Subcutaneous abdominal adipose tissue (tissue), 5 donors: ENCODE data around the gene OPCML.

Source experiments
- H3K27ac ChIP-seq: one replicate; pipeline ENCODE4 v1.7.0; 2013; ENCODE audit warnings: low read depth, mild to moderate bottlenecking, inconsistent platforms, low read length, moderate library complexity
- H3K27me3 ChIP-seq, 5 donors: one replicate each; pipeline ENCODE4 v1.7.0; 2013; ENCODE audit warnings: low read length in 5 of 5, inconsistent platforms in 1 of 5; ENCODE audit not compliant: control insufficient read depth in 5 of 5, insufficient read depth in 4 of 5
- H3K36me3 ChIP-seq, 5 donors: one replicate each; pipeline ENCODE4 v1.7.0; 2013; ENCODE audit warnings: low read length in 5 of 5; ENCODE audit not compliant: control insufficient read depth in 5 of 5, insufficient read depth in 5 of 5
- H3K4me1 ChIP-seq, 5 donors: one replicate each; pipeline ENCODE4 v1.7.0; 2013; ENCODE audit warnings: low read length in 5 of 5, mild to moderate bottlenecking in 3 of 5, moderate library complexity in 1 of 5; ENCODE audit not compliant: control insufficient read depth in 5 of 5, insufficient read depth in 5 of 5
- H3K4me3 ChIP-seq, 5 donors: one replicate each; pipeline ENCODE4 v1.7.0; 2013; ENCODE audit warnings: low read length in 5 of 5, low read depth in 1 of 5
- H3K9ac ChIP-seq, 5 donors: one replicate each; pipeline ENCODE4 v1.7.0; 2013; ENCODE audit warnings: low read length in 5 of 5, mild to moderate bottlenecking in 4 of 5, moderate library complexity in 3 of 5
- H3K9me3 ChIP-seq, 5 donors: one replicate each; pipeline ENCODE4 v1.7.0; 2013; ENCODE audit warnings: low read length in 5 of 5; ENCODE audit not compliant: control insufficient read depth in 5 of 5
- donor health status: healthy.
- donor health status: healthy.
- donor health status: healthy.
- donor health status: healthy.
- donor health status: healthy.

Gene OPCML

GRCh38 chr11:132780046-132780445, 752.3 kb downstream of the OPCML start:
- Histone ChIP-seq H3K9ac (no peak overlapping the region), H3K9me3 (no peaks in the 10 kb centered on the region), H3K27ac (no peak overlapping the region), H3K4me3 (no peak overlapping the region), H3K36me3 (no peaks in the 10 kb centered on the region), H3K4me1 (peaks cover 0 to 9% (median 0%) of the 10 kb centered on the region in 5 donors), H3K27me3 (peaks cover 0 to 2% (median 0%) of the 10 kb centered on the region in 5 donors)

GRCh38 chr11:132779497-132779896, 752.8 kb downstream of the OPCML start:
- no peak overlapping the region for H3K27ac ChIP-seq
- no peaks in the 10 kb centered on the region for H3K9me3 ChIP-seq
- H3K27me3 ChIP-seq = peaks cover 0 to 2% (median 0%) of the 10 kb centered on the region in 5 donors
- no peaks in the 10 kb centered on the region for H3K36me3 ChIP-seq
- peaks cover 0 to 9% (median 0%) of the 10 kb centered on the region in 5 donors for H3K4me1 ChIP-seq
- no peak overlapping the region for H3K4me3 ChIP-seq
- no peak overlapping the region for H3K9ac ChIP-seq

GRCh38 chr11:132777067-132777975, 755.0 kb downstream of the OPCML start:
- Histone ChIP-seq H3K27me3 (peaks cover 0 to 2% (median 0%) of the 10 kb centered on the region in 5 donors), H3K4me3 (no peak overlapping the region), H3K36me3 (no peaks in the 10 kb centered on the region), H3K27ac (no peak overlapping the region), H3K4me1 (peaks cover 0 to 9% (median 0%) of the 10 kb centered on the region in 5 donors), H3K9me3 (no peaks in the 10 kb centered on the region), H3K9ac (no peak overlapping the region)

GRCh38 chr11:132773751-132774150, 758.5 kb downstream of the OPCML start:
- Histone ChIP-seq H3K9ac (no peak overlapping the region), H3K9me3 (no peaks in the 10 kb centered on the region), H3K27ac (no peak overlapping the region), H3K27me3 (no peaks in the 10 kb centered on the region), H3K4me1 (peaks cover 0 to 18% (median 2%) of the 10 kb centered on the region in 5 donors), H3K4me3 (no peak overlapping the region), H3K36me3 (no peaks in the 10 kb centered on the region)

GRCh38 chr11:132772703-132773545, 759.4 kb downstream of the OPCML start:
- Histone ChIP-seq H3K4me1 (peaks cover 0 to 18% (median 2%) of the 10 kb centered on the region in 5 donors), H3K36me3 (no peaks in the 10 kb centered on the region), H3K4me3 (no peak overlapping the region), H3K9me3 (no peaks in the 10 kb centered on the region), H3K27ac (no peak overlapping the region), H3K27me3 (no peaks in the 10 kb centered on the region), H3K9ac (no peak overlapping the region)

GRCh38 chr11:132771746-132772145, 760.6 kb downstream of the OPCML start:
- H3K9ac ChIP-seq = no peak overlapping the region
- H3K4me3 ChIP-seq = no peak overlapping the region
- no peaks in the 10 kb centered on the region for H3K36me3 ChIP-seq
- H3K9me3 ChIP-seq = no peaks in the 10 kb centered on the region
- H3K27ac ChIP-seq = no peak overlapping the region
- peaks cover 0 to 18% (median 0%) of the 10 kb centered on the region in 5 donors for H3K4me1 ChIP-seq
- no peaks in the 10 kb centered on the region for H3K27me3 ChIP-seq

GRCh38 chr11:132770829-132771530, 761.3 kb downstream of the OPCML start:
- Histone ChIP-seq H3K27ac (no peak overlapping the region), H3K9ac (no peak overlapping the region), H3K27me3 (no peaks in the 10 kb centered on the region), H3K4me3 (no peak overlapping the region), H3K9me3 (no peaks in the 10 kb centered on the region), H3K4me1 (peaks cover 0 to 18% (median 0%) of the 10 kb centered on the region in 5 donors), H3K36me3 (no peaks in the 10 kb centered on the region)

- Histone ChIP-seq H3K36me3 (no peaks in the 10 kb centered on the region), H3K27ac (no peak overlapping the region), H3K4me1 (no peaks in the 10 kb centered on the region)
These were observed 768.8 kb downstream of the OPCML start for GRCh38 chr11:132763503-132763902.

GRCh38 chr11:132755934-132756333, 776.4 kb downstream of the OPCML start:
- Histone ChIP-seq H3K4me1 (no peaks in the 10 kb centered on the region), H3K4me3 (no peak overlapping the region), H3K36me3 (no peaks in the 10 kb centered on the region), H3K27me3 (no peaks in the 10 kb centered on the region), H3K27ac (no peak overlapping the region), H3K9me3 (peaks cover 0 to 2% (median 0%) of the 10 kb centered on the region in 5 donors), H3K9ac (no peak overlapping the region)

More at GRCh38 chr11:132763503-132763902, 768.8 kb downstream of the OPCML start:
- Histone ChIP-seq H3K9ac (no peak overlapping the region), H3K9me3 (peaks cover 0 to 5% (median 0%) of the 10 kb centered on the region in 5 donors), H3K4me3 (no peak overlapping the region), H3K27me3 (no peaks in the 10 kb centered on the region)
